Ureter (tissue), 1 donor: Measurements from ENCODE around the gene NRG3. TPM values are rescaled to one million over a fixed set of nuclear protein-coding genes. Genes with fewer than 3 reads are reported as not detected.

Experiments used
- DNase-seq: peaks from one replicate; pipeline ENCODE4 v3.0.0-alpha.2; 2020; ENCODE audit warnings: low spot score
- total RNA-seq: library from RNA; stranded (reverse); gene quantifications from one replicate; pipeline ENCODE4 v1.2.4, GENCODE V29; 2023
- donor health status: DM: yes; HTN: yes; CAD: no.

The NRG3 gene
- total RNA-seq, 1 donor from 2014 or later, result 0.57 TPM

DNA sequence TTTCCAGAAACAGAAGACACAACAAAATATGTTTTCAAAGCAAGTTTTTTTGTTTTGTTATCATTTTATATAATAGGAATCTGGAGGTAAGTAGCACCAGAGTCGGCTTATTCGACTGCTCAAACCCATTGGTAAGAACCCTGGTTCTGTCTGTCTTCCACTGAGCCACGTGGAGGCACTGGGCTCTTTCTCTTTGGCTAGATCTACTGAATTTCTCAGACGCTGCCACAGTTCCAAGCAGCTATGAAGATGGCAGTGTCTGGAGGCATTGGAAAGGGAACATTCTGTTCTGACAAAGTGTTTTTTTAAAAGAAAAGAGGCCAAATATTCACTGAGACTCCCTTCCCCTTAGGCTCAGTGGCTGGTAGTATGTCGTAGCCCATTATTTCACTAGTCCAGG lies 338.8 kb downstream of the NRG3 start:
- DNase-seq, result no peak

DNA sequence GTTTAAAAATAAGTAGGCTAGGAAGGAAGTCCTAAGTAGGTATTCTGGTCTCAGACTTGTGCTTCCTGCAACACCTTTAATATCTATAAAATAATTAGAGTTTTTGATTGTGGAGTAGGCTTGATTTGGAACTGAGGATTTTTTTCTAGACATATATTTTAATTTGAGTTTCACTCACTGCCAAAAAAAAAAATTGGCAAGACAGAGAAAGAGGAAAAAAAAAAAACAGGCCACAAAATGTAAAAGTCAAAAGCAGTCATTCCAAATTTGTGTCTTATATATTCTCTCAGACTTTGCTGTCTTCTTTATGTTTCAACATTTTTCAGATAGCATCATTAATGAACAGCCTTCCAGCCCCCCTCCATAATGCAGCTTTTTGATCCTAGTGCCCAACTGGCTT lies 346.1 kb downstream of the NRG3 start:
- no peak for DNase-seq

DNA sequence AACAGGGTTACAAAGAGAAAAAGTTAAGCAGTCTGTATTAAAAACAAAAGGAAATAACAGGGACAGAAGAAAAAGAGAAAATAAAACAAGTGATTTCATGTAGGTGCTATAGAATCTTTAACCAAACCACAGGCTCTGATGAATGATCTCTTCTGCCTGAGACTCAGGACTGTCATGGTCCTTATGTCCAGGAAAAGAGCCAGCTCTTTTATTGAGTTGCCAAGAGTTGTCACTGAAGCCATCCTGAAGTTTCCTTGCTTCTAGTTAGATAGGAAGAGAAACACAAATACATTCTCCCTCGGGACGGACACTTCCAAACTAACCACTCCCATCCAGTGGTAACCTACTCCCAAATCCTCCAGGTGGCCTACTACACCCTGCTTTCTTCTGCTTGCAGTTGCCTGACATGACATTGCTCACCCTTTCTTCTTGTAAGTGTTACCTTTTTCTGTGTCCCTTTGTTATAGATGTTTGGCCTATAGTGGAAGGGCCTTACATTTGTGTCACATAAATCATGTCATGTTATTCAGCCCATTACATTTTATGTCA lies 346.7 kb downstream of the NRG3 start:
- DNase-seq, result no peak

DNA sequence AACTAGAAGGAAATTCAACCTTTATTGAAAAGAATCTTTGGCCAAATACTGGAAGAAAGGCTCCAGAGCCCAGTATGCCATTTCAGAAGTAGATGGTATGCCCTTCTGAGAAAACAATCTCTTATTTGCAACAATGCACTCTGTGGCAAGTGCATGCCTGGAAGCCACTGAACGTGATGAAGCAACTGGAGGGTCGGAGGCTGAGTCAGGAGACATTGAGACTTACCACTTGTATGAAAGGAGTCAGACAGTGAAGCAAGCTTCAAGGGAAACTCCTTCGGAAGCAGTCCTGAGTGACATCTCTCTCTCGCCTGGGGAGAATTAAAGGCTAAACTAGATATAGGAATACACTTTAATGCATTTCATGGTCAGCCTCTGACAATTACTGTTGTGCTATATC lies 353.7 kb downstream of the NRG3 start:
- DNase-seq, result no peak

DNA sequence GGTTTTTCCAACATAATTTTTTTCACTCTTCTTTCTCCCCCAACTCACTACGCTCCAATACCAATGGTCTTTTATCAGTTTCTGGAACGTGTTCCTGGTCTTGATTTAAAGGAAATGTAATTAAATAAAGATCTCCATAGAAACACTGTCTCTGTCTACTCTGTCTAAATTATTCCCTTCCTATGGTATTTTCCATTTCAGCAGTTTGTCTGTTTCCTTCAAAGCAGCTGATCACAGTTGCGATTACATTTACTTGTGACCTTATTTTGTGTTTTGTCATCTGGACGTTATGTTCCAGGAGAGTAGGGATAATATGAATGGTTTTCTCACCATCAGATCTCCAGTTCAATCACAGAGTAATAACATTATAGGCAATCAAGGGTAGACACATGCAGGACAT lies 359.2 kb downstream of the NRG3 start:
- no peak for DNase-seq

DNA sequence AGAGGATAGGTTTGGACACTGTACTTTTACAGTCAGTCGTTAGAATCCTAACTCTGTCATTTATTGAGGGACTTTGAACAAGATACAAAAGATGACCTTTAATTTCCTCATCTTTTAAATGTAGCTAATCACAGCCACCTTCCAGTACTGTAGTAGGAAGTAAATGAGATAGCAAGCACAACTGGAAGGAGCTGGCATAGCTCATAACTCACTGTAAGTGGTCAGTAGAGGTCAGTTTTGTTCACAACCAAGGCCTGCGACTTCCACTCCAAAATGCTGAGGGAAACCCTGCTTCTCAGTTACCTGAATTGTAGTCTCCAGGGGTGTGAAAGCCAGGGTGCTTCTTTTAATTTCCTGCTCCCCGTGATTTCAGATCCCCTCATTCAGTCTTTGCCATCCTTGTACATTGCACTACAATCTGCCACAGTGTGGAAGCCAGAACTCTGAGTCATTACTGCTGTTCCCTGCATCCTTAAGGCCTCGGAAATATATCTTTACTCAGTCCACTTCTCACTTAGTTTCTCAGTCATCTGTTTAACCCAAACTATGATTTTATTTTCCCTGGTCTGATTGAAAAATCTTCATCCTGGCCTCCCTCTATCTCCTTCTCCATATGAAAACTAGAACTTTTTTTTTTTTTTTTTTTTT lies 361.2 kb downstream of the NRG3 start:
- DNase-seq, result no peak

DNA sequence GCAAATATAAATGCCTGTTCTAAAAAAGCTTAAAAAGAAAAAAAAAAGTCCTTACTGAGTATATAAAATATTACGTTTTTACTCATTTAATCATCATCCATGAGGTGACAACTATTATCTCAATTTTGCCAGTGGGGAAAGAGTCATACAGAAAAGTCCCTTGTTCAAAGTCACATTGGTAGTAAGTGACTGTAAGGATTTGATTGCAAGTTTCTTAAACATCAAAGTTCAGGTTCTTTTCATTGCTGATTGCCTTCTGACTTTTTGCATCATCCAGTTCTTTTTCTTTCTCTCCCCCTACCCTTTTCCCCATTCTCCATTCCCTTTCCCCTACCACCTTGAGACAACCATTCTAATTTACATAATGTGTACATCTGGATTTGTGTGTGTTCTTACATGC lies 363.3 kb downstream of the NRG3 start:
- DNase-seq, result no peak

DNA sequence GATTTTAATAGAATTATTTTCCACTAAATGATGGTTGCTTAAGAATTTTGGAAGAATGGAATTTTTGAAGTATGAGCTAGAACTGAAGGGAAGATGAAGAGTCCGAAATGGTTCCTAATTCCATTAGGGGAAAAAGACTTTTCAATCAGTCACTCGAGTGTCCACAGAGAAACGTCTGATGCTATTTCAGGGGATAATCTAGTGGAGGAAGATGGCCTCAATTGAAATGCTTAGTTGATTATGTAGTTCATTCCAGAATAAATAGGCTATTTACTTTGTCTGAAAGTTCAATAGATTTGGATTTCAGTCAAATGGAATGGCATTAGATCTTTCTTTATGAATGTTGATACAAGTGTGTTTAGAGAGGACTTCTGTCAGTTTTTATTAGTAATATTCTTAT lies 365.4 kb downstream of the NRG3 start:
- no peak for DNase-seq

DNA sequence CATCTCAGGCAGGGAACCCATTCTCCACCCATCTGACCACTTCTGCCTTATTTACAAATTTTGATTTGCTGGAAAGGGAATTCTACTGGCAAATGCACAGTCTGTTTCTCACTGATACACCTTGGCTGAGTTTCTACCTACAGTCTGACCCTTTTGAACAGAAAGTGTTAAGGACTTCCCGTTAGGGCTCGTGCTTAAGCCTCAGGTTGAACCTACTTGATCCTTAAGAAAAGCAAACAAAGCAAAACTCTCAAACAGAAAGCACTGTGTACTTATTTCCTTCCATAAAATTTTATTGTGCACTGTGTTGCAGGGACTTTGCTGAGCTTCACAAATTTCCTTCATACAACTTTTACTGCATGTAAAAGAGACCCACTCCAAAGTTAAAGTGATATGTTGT lies 367.8 kb downstream of the NRG3 start:
- no peak for DNase-seq

DNA sequence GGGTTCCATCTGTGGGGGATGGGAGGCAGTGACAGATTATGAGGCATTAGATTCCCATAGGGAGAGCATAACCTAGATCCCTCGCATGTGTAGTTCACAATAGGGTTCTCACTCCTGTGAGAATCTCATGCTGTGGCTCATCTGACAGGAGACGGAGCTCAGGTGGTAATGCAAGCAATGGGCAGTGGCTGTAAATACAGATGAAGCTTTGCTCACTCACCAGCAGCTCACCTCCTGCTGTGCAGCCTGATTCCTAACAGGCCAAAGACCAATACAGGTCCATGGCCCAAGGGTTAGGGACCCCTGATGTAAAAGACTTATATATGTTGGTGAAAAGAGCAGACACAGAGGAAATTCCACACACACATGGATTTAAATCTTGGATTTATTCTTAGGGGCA lies 370.2 kb downstream of the NRG3 start:
- no peak for DNase-seq

DNA sequence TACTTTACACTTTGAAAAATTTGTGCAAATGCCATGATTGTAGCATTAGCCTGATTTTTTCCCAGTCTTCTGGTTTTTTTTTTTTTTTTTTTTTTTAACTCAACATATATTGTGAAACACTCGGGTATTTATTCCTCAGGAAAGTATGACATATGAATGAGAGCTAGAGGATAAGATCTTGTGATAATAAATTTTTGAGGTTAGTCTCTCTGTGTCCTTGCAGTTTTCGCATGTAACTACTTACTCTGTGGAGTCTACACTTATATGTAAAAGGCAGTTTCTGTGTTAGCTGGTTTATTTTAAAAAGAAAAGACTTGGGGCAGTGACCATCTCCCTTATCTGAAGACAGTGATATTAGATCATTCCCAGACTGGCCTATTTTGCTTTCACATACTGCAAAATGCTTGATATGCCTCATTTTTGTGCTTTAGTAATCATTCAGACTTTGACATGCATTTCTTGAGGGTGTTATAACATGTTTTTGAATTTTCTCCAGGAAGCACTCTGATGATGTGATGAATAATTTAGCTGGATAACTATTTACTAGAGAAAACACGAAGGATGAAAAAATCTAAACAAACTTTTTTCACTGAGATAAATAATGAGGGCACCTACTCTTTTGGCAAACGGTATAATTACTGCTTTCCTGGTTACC lies 371.0 kb downstream of the NRG3 start:
- DNase-seq, result no peak

DNA sequence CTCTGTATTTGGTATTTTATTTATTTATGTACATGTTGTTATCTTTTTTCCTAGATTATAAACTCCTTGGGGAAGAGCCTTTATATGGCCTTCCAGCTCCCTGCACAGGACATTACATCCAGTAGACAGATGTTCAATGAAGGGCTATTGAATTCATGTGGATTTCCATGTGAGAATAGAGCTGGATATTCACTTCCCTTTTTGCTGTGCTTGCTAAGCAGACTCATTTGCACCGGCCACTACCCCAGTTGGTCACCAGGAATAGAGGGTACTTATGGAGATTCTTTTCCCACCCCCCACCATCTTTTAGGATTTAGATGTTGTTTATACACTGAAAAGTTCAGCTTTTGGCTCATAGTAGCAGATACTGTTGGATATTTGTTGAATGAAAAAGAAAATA lies 374.1 kb downstream of the NRG3 start:
- no peak for DNase-seq

DNA sequence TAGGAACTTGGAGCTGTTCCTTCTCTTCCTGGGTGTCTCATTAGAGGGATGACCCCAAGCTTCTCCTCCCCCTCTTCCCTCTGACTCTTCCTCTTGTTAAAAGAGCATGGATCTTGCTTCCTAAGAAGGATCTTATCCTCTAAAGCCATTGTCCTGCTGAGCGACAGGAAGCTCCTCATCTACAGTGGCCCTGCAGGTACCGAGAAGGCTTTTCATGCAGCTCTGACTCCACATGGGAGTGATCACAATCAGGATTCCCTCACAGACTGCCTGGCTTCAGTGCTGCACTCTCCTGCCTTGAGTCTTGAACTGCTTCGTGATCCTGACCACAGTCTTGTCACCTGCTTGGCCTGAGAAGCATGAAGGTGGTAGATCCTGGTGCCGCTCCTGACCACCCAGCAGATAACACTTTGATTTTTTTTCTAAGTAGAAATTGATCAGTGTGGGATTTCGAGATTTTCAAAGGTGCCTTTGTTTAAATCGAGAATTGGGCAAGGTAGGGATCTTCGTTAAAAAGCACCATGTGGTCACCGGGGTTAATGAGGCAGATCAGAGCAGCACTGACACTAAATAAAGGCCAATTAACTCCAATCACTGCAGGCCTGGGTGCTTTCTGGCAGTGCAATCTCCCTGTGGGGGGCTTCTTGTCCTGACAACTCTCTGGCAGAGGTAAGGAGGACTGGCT lies 376.4 kb downstream of the NRG3 start:
- DNase-seq, result no peak

DNA sequence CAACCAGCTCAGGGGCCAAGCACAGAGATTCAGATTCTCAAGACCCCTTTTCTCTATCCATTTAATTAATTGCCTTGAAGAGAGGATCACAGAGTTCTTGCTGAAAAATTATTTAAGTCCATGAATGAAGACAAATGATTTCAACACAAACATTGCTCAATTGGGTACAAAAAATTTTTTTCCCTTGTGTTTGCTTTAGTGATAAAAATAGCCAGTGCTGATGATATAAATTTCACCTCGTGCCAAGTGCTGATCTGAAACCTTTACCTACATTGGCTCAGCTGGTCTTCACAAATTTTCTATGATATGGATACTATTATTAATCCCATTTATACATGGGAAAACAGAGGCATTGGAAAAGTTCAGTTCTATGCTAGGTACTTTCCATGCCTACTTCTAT lies 377.1 kb downstream of the NRG3 start:
- no peak for DNase-seq

DNA sequence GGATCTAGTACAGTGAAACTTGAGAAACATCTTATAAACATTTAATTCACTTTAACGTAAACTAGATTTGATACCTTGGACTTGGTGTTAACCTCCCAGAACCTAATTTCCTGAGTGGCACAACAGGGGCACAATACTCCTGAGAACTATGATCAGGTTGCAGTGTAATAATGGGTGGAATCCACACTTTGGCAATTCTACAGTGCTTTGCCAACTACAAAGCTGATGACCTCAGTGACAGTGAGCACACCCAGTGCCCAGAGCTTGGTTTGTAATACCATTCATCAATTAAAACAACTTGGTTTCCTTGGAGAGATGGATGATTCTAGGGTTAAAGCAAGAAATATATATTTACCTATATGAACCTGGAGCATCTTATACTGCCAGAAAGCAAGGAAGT lies 379.2 kb downstream of the NRG3 start:
- no peak for DNase-seq

DNA sequence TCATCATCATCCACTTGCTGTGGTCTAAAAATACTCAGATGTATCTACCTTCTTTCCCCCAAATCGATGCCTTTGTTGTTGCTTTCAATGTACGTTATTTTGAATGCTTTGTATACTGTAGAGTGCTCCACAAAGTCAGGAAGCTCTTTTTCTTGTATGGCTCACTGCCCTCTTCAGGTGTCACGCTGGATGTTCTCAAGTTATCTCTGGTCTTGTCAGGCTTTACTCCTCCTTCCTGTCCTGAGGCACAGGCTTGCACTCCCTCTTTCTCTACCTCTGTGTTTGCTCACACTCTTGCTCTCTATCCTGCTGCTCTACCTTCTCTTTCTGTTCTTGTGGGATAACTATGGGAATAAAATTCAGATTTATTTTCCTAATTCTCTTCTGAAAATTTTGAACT lies 381.3 kb downstream of the NRG3 start:
- no peak for DNase-seq

DNA sequence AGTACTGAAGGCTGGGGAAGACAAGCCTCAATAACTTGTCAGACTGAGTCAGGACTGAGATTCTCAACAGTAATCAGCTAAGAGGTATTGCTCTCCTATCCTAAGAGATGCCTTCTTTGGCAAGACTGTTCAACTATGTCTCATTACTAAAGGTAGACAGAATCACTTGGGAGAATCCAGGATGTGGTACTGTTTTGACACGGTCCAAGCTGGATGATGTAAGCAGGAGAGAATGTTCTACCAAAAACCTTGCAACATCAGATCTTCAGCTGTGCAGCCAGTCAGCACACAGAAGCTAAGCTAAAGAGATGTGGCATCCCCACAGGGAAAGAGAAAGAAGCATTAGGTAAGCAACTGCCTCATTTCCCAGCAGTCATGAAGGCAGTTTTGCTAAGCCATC lies 391.4 kb downstream of the NRG3 start:
- no peak for DNase-seq

DNA sequence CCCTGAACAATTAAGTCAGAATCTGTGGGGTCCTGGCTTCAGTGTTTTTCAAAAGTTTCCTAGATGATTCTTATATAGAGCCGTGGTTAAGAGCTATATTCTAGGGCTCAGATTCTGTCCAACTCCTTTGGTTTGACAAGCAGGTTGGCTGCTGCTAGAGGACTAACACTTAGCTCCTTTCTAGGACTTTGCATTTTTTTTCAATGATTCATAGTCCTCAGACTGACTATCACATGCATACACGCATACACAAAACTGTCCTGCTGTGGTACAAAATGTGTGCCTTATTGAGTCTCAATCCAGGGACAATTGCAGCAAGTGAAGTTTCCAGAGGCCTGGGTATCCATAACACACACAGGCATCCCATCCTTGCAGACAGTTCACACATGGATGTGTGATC lies 392.0 kb downstream of the NRG3 start:
- DNase-seq, result no peak

DNA sequence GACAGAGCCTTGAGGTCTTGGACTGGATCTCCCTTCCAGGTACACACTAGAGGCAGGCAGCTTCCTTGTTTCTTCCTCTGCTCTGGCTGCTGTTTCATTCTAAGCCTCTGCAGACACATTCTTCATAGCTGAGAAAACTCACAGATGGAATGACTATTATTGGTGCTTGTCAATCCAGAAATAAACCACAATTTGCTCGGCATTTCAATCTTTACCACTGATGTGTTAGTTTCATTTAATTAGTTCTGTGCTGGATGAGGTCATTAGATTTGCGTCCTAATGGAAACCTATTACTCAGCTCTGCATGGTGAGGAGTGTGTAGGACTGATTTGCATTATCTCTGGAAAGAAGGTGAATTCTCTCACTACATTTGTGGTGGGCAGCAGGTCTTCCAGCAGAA lies 392.5 kb downstream of the NRG3 start:
- no peak for DNase-seq

DNA sequence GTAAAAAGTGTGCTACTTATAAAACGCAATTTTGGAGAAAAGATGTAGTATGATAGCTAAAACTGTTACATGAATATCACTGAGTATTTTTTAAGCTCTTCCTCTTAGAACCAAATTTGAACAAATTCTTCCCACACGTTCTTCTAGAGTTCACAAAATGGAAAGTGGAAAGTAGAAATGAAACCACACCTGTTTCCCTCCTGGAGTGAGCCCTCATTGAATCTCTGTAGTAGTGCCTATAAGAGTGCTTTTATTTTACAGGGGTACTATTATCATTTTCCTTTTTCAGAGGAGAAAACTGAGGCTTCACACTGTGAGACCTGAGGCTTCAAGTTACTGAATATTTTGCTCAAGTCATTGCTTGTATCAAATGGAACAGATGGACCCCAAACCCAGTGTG lies 393.0 kb downstream of the NRG3 start:
- DNase-seq, result no peak

DNA sequence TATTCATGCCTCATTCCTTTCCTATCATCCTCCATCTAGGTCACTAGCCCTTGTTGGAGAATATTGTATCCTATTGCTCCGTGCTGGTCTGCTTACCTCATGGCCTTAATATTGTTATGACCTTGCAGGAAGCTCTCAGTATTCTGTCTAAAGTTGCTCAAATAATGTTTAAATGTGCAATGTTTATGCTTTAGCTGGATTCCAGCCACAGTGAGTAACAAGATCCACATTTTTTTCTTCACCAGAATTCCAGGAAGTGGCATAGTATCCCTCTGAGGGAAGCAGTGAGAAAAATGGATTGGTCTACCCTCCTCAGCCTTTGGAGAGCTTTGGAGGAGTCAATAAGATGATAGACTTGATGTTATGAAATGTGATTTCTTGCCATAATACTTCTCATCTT lies 402.6 kb downstream of the NRG3 start:
- no peak for DNase-seq

DNA sequence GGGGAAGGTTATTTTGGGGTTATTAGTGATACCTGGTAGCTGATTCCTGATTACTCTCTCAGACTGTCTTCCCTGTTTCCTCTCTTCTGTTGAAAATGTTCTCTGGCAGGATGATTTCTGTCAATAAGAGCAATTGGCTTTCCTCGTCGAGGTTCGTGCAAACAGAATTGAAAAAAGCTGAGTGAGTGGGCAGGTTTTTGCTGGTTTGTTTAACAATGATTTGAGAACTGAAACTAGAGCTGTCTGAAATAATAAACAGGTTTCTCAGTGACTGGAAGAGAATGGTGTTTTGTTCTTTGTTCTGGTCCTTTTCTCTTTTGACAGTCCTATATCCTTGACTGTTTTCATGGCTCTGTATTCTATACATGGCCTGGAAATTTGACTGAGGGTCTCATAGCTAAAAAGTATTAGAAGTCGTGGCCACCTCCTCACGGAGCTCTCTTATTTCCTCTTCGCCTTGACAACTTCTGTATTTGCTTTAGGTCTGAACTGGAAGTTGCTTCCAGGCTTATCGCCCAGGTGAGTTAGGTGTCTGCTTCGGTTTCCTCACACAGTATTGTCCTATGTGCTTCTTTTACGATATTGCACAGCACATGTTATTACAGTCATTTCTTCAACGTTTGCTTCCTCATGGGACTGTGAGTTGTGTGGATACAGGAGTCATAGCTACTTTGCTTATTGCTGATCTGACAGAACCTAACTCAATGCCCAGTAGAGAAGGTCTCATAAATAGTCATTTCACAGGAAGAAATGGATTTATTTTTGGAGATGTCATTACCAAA lies 403.6 kb downstream of the NRG3 start:
- DNase-seq, result no peak
